HepG2 (cell line): ENCODE results near the gene SMAD3.

Experiments used
- CHD2 ChIP-seq: IDR thresholded peaks from 2 replicates; pipeline ENCODE4 v1.6.1; 2011; ENCODE audit warnings: low read depth, low read length, improper control_type of control experiment
- ZNF136 ChIP-seq: sonication (generic); formaldehyde crosslinking; IDR thresholded peaks from 2 replicates; pipeline ENCODE4 v1.8.1; 2022; ENCODE audit warnings: low read depth, mild to moderate bottlenecking, moderate library complexity, missing genetic modification reagents

- TF ChIP-seq ZNF136 (CRISPR knock-in tag) (no peak), CHD2 (no peak)
These were observed 15.6 kb downstream of the SMAD3 start for GRCh38 chr15:67080900-67081431.
